ENCODE data around the gene FABP6.

FABP6 gene

DNA sequence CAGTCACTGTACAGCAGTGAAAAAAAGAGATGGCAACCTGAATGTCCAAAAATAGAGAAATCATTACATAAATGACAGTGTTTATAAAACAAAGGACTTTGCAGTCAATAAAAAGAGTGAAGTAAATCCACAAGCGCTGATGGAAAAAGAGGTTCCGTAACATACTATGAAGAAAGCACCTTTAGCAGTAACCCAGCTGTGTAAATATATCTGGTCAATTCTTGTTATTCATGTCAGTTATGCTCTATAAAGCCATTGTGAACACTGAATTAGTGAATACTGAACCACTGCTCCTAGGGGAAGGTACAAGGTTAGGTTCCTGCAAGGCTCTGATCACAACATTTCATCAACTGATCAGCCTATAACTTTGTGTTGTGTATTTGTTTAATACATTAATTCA lies 43.6 kb downstream of the FABP6 start:
- H3K4me2 ChIP-seq (ENCODE audit: low read length, poor library complexity, severe bottlenecking): no peak overlapping the region
- no peak overlapping the region for H3K4ac ChIP-seq (ENCODE audit: low read depth in 1 of 2, low read length in 2 of 2)
- no peak overlapping the region for H3K9ac ChIP-seq (ENCODE audit: low read length)
- H2AK5ac ChIP-seq (ENCODE audit: low read length, severe bottlenecking): no peak overlapping the region
- no peaks in the 10 kb centered on the region for H3K9me3 ChIP-seq (ENCODE audit: control insufficient read depth, low read length)
- peaks cover 0 to 21% of the 10 kb centered on the region in 2 experiments for H3K36me3 ChIP-seq (ENCODE audit: control insufficient read depth in 1 of 2, insufficient read depth in 2 of 2, low read depth in 1 of 2, low read length in 2 of 2)
- no peak overlapping the region for H3K23ac ChIP-seq (ENCODE audit: low read length in 2 of 2)
- no peak for DNase-seq
- no peak overlapping the region for H2BK15ac ChIP-seq (ENCODE audit: low read depth, poor library complexity, severe bottlenecking)
- H3K14ac ChIP-seq (ENCODE audit: low read length in 2 of 2): no peak overlapping the region
- peaks cover 13% of the 10 kb centered on the region for H3K4me1 ChIP-seq (ENCODE audit: control insufficient read depth, insufficient read depth, low read depth, low read length)
- H4K91ac ChIP-seq (ENCODE audit: low read length): no peak overlapping the region
- no peak overlapping the region for H3K18ac ChIP-seq (ENCODE audit: low read depth in 1 of 2, low read length in 2 of 2)
- peaks cover 0 to 8% of the 10 kb centered on the region in 2 experiments for H3K27me3 ChIP-seq (ENCODE audit: control insufficient read depth in 1 of 2, insufficient read depth in 1 of 2, low read length in 2 of 2)
- no peak overlapping the region for H2BK12ac ChIP-seq (ENCODE audit: low read length in 2 of 2)
- H3K79me1 ChIP-seq (replicated peaks; ENCODE audit: low read length, poor library complexity, severe bottlenecking): peaks cover 11% of the 10 kb centered on the region
- 100% methylated on average over 2 of the region's 2 CpGs for WGBS
- no peak overlapping the region for H2BK5ac ChIP-seq (ENCODE audit: low read depth, low read length, poor library complexity, severe bottlenecking)
- H2BK120ac ChIP-seq (ENCODE audit: low read depth, low read length): no peak overlapping the region
- H3K27ac ChIP-seq (ENCODE audit: low read length, poor library complexity, severe bottlenecking): no peak overlapping the region
- no peak overlapping the region for H3K4me3 ChIP-seq (ENCODE audit: insufficient read depth in 1 of 2, low read depth in 1 of 2, low read length in 2 of 2)
- H4K8ac ChIP-seq (ENCODE audit: low read length): no peak overlapping the region
- no peak overlapping the region for H2AFZ ChIP-seq (ENCODE audit: low read depth, low read length)

DNA sequence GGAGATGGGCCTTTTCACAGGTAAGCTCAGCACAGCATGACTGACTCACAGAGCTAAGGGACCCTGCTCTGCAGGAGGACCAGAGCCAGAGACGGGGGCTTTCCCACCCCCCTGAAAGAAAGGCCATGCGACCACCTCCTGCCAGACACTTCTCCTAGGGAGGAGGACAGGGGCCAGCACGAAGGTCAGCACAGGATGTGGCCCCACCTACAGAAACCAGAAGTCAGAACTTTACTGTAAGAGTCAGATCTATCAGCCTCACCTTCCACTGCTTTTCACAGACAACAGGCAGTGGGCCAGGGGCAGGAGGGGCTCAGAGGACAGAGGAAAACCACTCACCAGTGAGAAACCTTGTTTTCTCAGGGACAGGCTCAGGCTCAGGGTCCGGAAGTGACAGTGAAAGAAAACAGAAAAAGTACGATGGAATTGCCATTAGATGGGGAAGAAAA lies 45.2 kb downstream of the FABP6 start:
- no peak overlapping the region for H2BK120ac ChIP-seq (ENCODE audit: low read depth, low read length)
- H2AK5ac ChIP-seq (ENCODE audit: low read length, severe bottlenecking): no peak overlapping the region
- H3K9me3 ChIP-seq (ENCODE audit: control insufficient read depth, low read length): no peaks in the 10 kb centered on the region
- no peak overlapping the region for H3K9ac ChIP-seq (ENCODE audit: low read length)
- no peak overlapping the region for H4K91ac ChIP-seq (ENCODE audit: low read length)
- H3K4me3 ChIP-seq (ENCODE audit: insufficient read depth in 1 of 2, low read depth in 1 of 2, low read length in 2 of 2): no peak overlapping the region
- no peak overlapping the region for H2BK5ac ChIP-seq (ENCODE audit: low read depth, low read length, poor library complexity, severe bottlenecking)
- no peak overlapping the region for H3K23ac ChIP-seq (ENCODE audit: low read length in 2 of 2)
- no peak overlapping the region for H3K4me2 ChIP-seq (ENCODE audit: low read length, poor library complexity, severe bottlenecking)
- no peak overlapping the region for H3K27ac ChIP-seq (ENCODE audit: low read length, poor library complexity, severe bottlenecking)
- peak overlapping the region in 1 of 2 experiments; percentile 57 for H2BK12ac ChIP-seq (ENCODE audit: low read length in 2 of 2)
- no peak for DNase-seq
- H3K14ac ChIP-seq (ENCODE audit: low read length in 2 of 2): no peak overlapping the region
- H2AFZ ChIP-seq (ENCODE audit: low read depth, low read length): no peak overlapping the region
- H2BK15ac ChIP-seq (ENCODE audit: low read depth, poor library complexity, severe bottlenecking): peak overlapping the region; percentile 3
- no peak overlapping the region for H3K18ac ChIP-seq (ENCODE audit: low read depth in 1 of 2, low read length in 2 of 2)
- no peak overlapping the region for H4K8ac ChIP-seq (ENCODE audit: low read length)
- peaks cover 18% of the 10 kb centered on the region for H3K79me1 ChIP-seq (replicated peaks; ENCODE audit: low read length, poor library complexity, severe bottlenecking)
- H3K4me1 ChIP-seq (ENCODE audit: control insufficient read depth, insufficient read depth, low read depth, low read length): peaks cover 8% of the 10 kb centered on the region
- peaks cover 0 to 8% of the 10 kb centered on the region in 2 experiments for H3K27me3 ChIP-seq (ENCODE audit: control insufficient read depth in 1 of 2, insufficient read depth in 1 of 2, low read length in 2 of 2)
- H3K36me3 ChIP-seq (ENCODE audit: control insufficient read depth in 1 of 2, insufficient read depth in 2 of 2, low read depth in 1 of 2, low read length in 2 of 2): peaks cover 0 to 21% of the 10 kb centered on the region in 2 experiments
- no peak overlapping the region for H3K4ac ChIP-seq (ENCODE audit: low read depth in 1 of 2, low read length in 2 of 2)
- 40% methylated on average over 5 of the region's 5 CpGs for WGBS

DNA sequence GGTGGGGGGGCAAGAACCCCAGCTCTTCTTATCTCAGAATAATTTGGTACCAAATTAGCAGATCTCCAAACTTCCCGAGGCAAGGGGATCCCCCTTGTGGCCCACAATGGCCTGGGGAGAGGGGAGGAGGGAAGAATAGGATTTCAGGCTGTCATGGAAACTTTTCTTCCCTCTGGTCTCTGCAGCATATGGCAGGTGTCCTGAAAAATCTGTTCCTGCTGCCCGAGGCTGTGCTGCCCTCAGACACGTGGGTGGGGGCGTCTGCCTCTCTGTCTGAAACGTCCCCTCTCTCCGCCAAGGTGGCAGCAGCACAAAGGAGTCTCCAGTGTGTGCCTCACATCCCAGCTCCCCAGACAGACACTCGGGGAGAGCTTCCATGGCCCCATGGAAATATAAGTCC lies 49.0 kb downstream of the FABP6 start:
- no peak overlapping the region for H3K4me2 ChIP-seq (ENCODE audit: low read length, poor library complexity, severe bottlenecking)
- no peak for DNase-seq
- no peak overlapping the region for H4K91ac ChIP-seq (ENCODE audit: low read length)
- H3K9me3 ChIP-seq (ENCODE audit: control insufficient read depth, low read length): no peaks in the 10 kb centered on the region
- no peaks in the 10 kb centered on the region for H3K27me3 ChIP-seq (ENCODE audit: control insufficient read depth in 1 of 2, insufficient read depth in 1 of 2, low read length in 2 of 2)
- no peak overlapping the region for H2BK120ac ChIP-seq (ENCODE audit: low read depth, low read length)
- H2BK5ac ChIP-seq (ENCODE audit: low read depth, low read length, poor library complexity, severe bottlenecking): no peak overlapping the region
- peaks cover 0 to 30% of the 10 kb centered on the region in 2 experiments for H3K36me3 ChIP-seq (ENCODE audit: control insufficient read depth in 1 of 2, insufficient read depth in 2 of 2, low read depth in 1 of 2, low read length in 2 of 2)
- no peaks in the 10 kb centered on the region for H3K4me1 ChIP-seq (ENCODE audit: control insufficient read depth, insufficient read depth, low read depth, low read length)
- H3K14ac ChIP-seq (ENCODE audit: low read length in 2 of 2): no peak overlapping the region
- H3K23ac ChIP-seq (ENCODE audit: low read length in 2 of 2): peak overlapping the region in 1 of 2 experiments; percentile 9
- H2AFZ ChIP-seq (ENCODE audit: low read depth, low read length): no peak overlapping the region
- no peak overlapping the region for H4K8ac ChIP-seq (ENCODE audit: low read length)
- no peak overlapping the region for H3K4ac ChIP-seq (ENCODE audit: low read depth in 1 of 2, low read length in 2 of 2)
- no peak overlapping the region for H3K9ac ChIP-seq (ENCODE audit: low read length)
- H2BK15ac ChIP-seq (ENCODE audit: low read depth, poor library complexity, severe bottlenecking): no peak overlapping the region
- no peak overlapping the region for H2BK12ac ChIP-seq (ENCODE audit: low read length in 2 of 2)
- H3K18ac ChIP-seq (ENCODE audit: low read depth in 1 of 2, low read length in 2 of 2): no peak overlapping the region
- no peak overlapping the region for H2AK5ac ChIP-seq (ENCODE audit: low read length, severe bottlenecking)
- WGBS: 92% methylated on average over 7 of the region's 7 CpGs
- peaks cover 25% of the 10 kb centered on the region for H3K79me1 ChIP-seq (replicated peaks; ENCODE audit: low read length, poor library complexity, severe bottlenecking)
- H3K27ac ChIP-seq (ENCODE audit: low read length, poor library complexity, severe bottlenecking): no peak overlapping the region
- H3K4me3 ChIP-seq (ENCODE audit: insufficient read depth in 1 of 2, low read depth in 1 of 2, low read length in 2 of 2): no peak overlapping the region

DNA sequence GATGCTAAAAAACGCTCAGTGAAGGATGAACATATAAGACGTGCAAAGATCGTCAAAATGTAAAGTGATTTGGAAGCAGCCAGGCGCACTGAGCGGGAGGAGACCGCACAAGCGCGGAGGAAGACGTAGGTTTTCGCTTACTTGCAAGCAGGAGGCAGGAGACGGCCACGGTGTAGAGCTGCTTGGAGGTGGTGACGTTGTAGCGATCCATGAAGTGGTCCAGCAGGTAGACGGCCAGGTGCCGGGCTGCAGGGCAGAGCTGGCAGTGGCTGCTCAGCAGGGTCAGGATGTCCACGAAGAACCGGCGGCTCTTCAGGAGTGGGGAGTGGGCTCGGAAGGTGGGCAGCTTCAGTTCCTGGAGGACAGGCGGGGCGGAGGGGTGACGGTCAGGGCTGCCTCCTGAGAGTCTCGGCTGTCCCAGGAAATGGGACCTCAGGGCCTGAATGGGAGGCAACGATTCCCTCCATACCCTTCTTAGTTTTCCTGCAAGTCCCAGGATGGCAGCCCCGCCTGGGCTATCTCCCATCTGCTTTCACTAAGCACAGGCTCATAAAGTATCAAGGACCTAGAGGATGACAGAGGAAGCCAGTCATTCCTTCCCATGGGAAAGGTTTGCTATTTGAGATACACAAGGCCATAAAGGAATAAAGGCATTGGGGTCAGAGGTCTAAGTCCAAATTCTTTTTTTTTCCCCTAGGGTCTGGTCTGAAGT lies 51.2 kb downstream of the FABP6 start:
- no peak overlapping the region for H3K18ac ChIP-seq (ENCODE audit: low read depth in 1 of 2, low read length in 2 of 2)
- H3K9ac ChIP-seq (ENCODE audit: low read length): no peak overlapping the region
- no peak overlapping the region for H3K27ac ChIP-seq (ENCODE audit: low read length, poor library complexity, severe bottlenecking)
- H2BK5ac ChIP-seq (ENCODE audit: low read depth, low read length, poor library complexity, severe bottlenecking): no peak overlapping the region
- H3K4ac ChIP-seq (ENCODE audit: low read depth in 1 of 2, low read length in 2 of 2): no peak overlapping the region
- DNase-seq: no peak
- no peak overlapping the region for H3K4me3 ChIP-seq (ENCODE audit: insufficient read depth in 1 of 2, low read depth in 1 of 2, low read length in 2 of 2)
- H3K4me1 ChIP-seq (ENCODE audit: control insufficient read depth, insufficient read depth, low read depth, low read length): no peaks in the 10 kb centered on the region
- H3K14ac ChIP-seq (ENCODE audit: low read length in 2 of 2): peak overlapping the region in 1 of 2 experiments; percentile 38
- H2AFZ ChIP-seq (ENCODE audit: low read depth, low read length): no peak overlapping the region
- no peaks in the 10 kb centered on the region for H3K9me3 ChIP-seq (ENCODE audit: control insufficient read depth, low read length)
- H3K4me2 ChIP-seq (ENCODE audit: low read length, poor library complexity, severe bottlenecking): no peak overlapping the region
- peaks cover 0 to 26% of the 10 kb centered on the region in 2 experiments for H3K36me3 ChIP-seq (ENCODE audit: control insufficient read depth in 1 of 2, insufficient read depth in 2 of 2, low read depth in 1 of 2, low read length in 2 of 2)
- H4K91ac ChIP-seq (ENCODE audit: low read length): no peak overlapping the region
- peaks cover 0 to 4% of the 10 kb centered on the region in 2 experiments for H3K27me3 ChIP-seq (ENCODE audit: control insufficient read depth in 1 of 2, insufficient read depth in 1 of 2, low read length in 2 of 2)
- peak overlapping the region in 1 of 2 experiments; percentile 24 for H3K23ac ChIP-seq (ENCODE audit: low read length in 2 of 2)
- peaks cover 20% of the 10 kb centered on the region for H3K79me1 ChIP-seq (replicated peaks; ENCODE audit: low read length, poor library complexity, severe bottlenecking)
- no peak overlapping the region for H2BK15ac ChIP-seq (ENCODE audit: low read depth, poor library complexity, severe bottlenecking)
- H2BK12ac ChIP-seq (ENCODE audit: low read length in 2 of 2): peak overlapping the region in 1 of 2 experiments; percentile 19
- H2AK5ac ChIP-seq (ENCODE audit: low read length, severe bottlenecking): no peak overlapping the region
- H2BK120ac ChIP-seq (ENCODE audit: low read depth, low read length): no peak overlapping the region
- H4K8ac ChIP-seq (ENCODE audit: low read length): no peak overlapping the region
- WGBS: 91% methylated on average over 25 of the region's 26 CpGs

All from mesenchymal stem cell (in vitro differentiated cells and primary cell).